ENCODE measurements around the gene RNU6-8.

- TF ChIP-seq CTCF (IDR thresholded peaks at IDR 0.05) (no peak), POLR2A (IDR thresholded peaks at IDR 0.05) (no peak)
These were observed 9.5 kb downstream of the RNU6-8 start for GRCh38 chr14:32193532-32193931.
